ENCODE results near the gene CCDC110. TPM values are rescaled to one million over a fixed set of nuclear protein-coding genes. Genes with fewer than 3 reads are reported as not detected.

Gene CCDC110
- not detected in 2 replicates for total RNA-seq (2011; cell fraction: chromatin; rRNA removed; ENCODE audit: low replicate concordance)
- total RNA-seq (2011; cell fraction: nucleolus; rRNA removed), result not detected in 2 replicates
- total RNA-seq (2011; cell fraction: nucleoplasm; rRNA removed), result not detected in 2 replicates
- total RNA-seq (2014; rRNA removed), result not detected in 2 replicates
- total RNA-seq (2014; rRNA removed; fragmentation: Illumina TruSeq; extraction: Trizol), result 0.07 and 0.22 TPM in 2 replicates
- not detected in 2 replicates for total RNA-seq (2015; rRNA removed; fragmentation: Illumina TruSeq; extraction: Trizol)
- total RNA-seq (2021), result 0.25 TPM in 1 of 2 replicates, not detected in the other
- polyA plus RNA-seq (2011; rRNA removed), result 0.35 TPM in 1 of 2 replicates, not detected in the other
- polyA plus RNA-seq (2011; cell fraction: cytosol; rRNA removed), result 0.10 TPM in 1 of 2 replicates, not detected in the other
- polyA plus RNA-seq (2011; cell fraction: nucleus; rRNA removed), result 0.20 TPM in 1 of 2 replicates, not detected in the other
- polyA plus RNA-seq (2012), result 0.07 and 0.15 TPM in 2 replicates
- 0.16 and 0.37 TPM in 2 replicates for polyA plus RNA-seq (2014; fragmentation: Illumina TruSeq; extraction: Trizol)
- polyA plus RNA-seq (2014; fragmentation: Nextera tagmentation; extraction: Ambion mirVana), result under 1 TPM in 1 of 2 experiments, not detected in 1; 0.04 TPM
- polyA plus RNA-seq (2014; rRNA removed), result 0.04 TPM in 1 of 2 replicates, not detected in the other
- 0.15 TPM in 1 of 2 replicates, not detected in the other for polyA minus RNA-seq (2011; rRNA and poly(A)+ RNA removed)
- polyA minus RNA-seq (2011; cell fraction: cytosol; rRNA and poly(A)+ RNA removed), result not detected in 2 replicates
- 0.11 TPM in 1 of 2 replicates, not detected in the other for polyA minus RNA-seq (2011; cell fraction: nucleus; rRNA and poly(A)+ RNA removed)
- Bru-seq, nascent RNA, result percentile 28 among the genes with signal in this experiment
- BruChase-seq, experiment 1, labeled RNA remaining after a 2-hour chase, result percentile 9 among the genes with signal in this experiment
- BruChase-seq, experiment 2, labeled RNA remaining after a 6-hour chase, result percentile 17 among the genes with signal in this experiment
- long read RNA-seq, experiment 1, result 0 reads
- long read RNA-seq, experiment 2, result 0 reads
- long read RNA-seq, experiment 3, result 0 reads

DNA sequence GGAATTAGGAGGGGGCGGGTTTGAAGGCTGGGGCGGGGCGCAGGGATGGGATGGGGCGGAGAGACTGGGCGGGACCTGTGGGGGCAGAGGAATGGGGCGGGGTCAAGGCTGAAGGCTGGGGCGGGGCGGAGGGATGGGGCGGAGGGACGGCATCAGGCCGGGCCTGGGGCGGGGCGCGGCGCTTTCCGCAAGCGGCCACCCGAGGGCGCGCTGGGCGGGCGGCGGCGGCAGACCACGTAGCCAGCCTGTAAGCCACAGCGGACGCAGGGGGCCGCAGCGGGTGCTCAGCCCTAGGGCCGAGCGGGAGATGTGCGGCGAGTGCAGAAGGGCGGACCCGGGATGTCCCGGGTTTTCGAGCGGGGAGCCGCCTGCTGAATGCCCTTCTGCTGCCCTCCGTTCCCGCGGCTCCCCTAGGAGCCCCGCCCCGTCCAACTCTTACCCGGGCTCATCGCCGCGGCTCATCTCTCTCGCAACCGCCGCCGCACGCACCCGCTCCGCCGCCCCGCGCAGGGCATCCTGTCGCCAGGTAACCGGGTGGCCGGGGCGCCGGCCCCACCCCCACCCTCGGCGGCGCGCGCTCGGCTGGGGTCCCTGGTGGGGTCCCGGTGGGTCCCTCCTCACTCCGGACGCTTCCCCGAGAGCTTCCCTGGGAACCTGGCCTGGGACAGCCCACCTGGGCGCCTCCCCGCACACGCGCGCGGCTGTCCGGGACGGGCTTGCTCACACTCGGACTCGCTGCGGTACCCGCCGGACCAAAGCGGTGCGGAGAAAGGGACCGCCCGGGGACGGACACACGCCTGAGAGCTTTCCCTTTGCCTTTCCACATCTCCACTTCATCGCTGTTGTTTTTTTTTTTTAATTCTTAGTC, at the start of gene CCDC110:
Gene CCDC110, minus strand, starts transcription at position 499 of the 868 bp plus-strand sequence. Its CDS starts 50 bp downstream, at position 449.
- 1% methylated on average over 36 of the region's 93 CpGs for WGBS (ENCODE audit: insufficient coverage, low coverage, missing lambda C conversion rate)
- H3K4me1 ChIP-seq (replicated peaks in 1 of 2; ENCODE audit: control insufficient read depth in 2 of 2, insufficient read depth in 2 of 2, low read length in 2 of 2), result peaks cover 9 to 12% of the 10 kb centered on the region in 2 experiments
- DNase-seq (ENCODE audit: extremely low read depth in 1 of 4, low spot score in 3 of 4) (peak; percentile 90 to 99 (median 99)), FAIRE-seq (no peak), ATAC-seq (peak; percentile 99)
- CTCF ChIA-PET (ENCODE audit: low intra/inter-chr PET ratio), result interaction anchor here (0.7 to 2.2 kb wide), 3 partner anchors 126 to 151 kb away, joined by 3 to 9 read pairs (median 5); no protein-coding TSS in a partner anchor
- BruUV-seq (replicated peaks), result no TSS peak
- in situ Hi-C loops (cut with MboI), result no loop called here
- no peaks in the 10 kb centered on the region for H3K79me2 ChIP-seq (ENCODE audit: control insufficient read depth, insufficient read depth, low read length)
- no peaks in the 10 kb centered on the region for H3K36me3 ChIP-seq (ENCODE audit: control insufficient read depth, insufficient read depth, low read length)
- H3K9ac ChIP-seq (ENCODE audit: insufficient read depth in 1 of 2, low read depth in 2 of 2, low read length in 2 of 2), result peak within 1 kb of the TSS; percentile 56 to 91
- peaks cover 2% of the 10 kb centered on the region; the same call in 1 of the 2 replicates for H3K9me3 ChIP-seq (replicated peaks; ENCODE audit: control insufficient read depth, insufficient read depth, low read depth, low read length)
- H3K27ac ChIP-seq (ENCODE audit: extremely low read depth, low read depth, low read length), result no peak within 1 kb of the TSS; the same call in 2 of the 3 replicates
- H4K20me1 ChIP-seq (replicated peaks; ENCODE audit: control insufficient read depth, insufficient read depth, low read length), result no peaks in the 10 kb centered on the region
- POLR2A ChIA-PET, result no interaction called here
- no peaks in the 10 kb centered on the region for H3K9me1 ChIP-seq (ENCODE audit: control insufficient read depth, insufficient read depth, low read length)
- H3K4me3 ChIP-seq, result peak within 1 kb of the TSS; percentile 55
- H3K4me2 ChIP-seq (ENCODE audit: insufficient read depth, low read length), result peak within 1 kb of the TSS; percentile 99
- peak within 1 kb of the TSS; percentile 91 for H2AFZ ChIP-seq (ENCODE audit: low read depth, low read length)
- H3K27me3 ChIP-seq (ENCODE audit: control insufficient read depth in 2 of 2, insufficient read depth in 2 of 2, low read length in 2 of 2), result peaks cover 26 to 32% of the 10 kb centered on the region in 2 experiments
- intact Hi-C loops (cut with micrococcal nuclease), result loop anchor here (1.0 to 5.0 kb wide), 2 partner anchors 56 to 126 kb away; no protein-coding TSS in a partner anchor
- TF ChIP-seq, protein P1, sequence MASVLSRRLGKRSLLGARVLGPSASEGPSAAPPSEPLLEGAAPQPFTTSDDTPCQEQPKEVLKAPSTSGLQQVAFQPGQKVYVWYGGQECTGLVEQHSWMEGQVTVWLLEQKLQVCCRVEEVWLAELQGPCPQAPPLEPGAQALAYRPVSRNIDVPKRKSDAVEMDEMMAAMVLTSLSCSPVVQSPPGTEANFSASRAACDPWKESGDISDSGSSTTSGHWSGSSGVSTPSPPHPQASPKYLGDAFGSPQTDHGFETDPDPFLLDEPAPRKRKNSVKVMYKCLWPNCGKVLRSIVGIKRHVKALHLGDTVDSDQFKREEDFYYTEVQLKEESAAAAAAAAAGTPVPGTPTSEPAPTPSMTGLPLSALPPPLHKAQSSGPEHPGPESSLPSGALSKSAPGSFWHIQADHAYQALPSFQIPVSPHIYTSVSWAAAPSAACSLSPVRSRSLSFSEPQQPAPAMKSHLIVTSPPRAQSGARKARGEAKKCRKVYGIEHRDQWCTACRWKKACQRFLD (CRISPR knock-in tag; IDR thresholded peaks at IDR 0.05), result no peak
- TF ChIP-seq CREM (IDR thresholded peaks at IDR 0.05; ENCODE audit: low read depth), result peak; percentile 86
- TF ChIP-seq ZBTB1 (CRISPR knock-in tag; IDR thresholded peaks at IDR 0.05; ENCODE audit: borderline replicate concordance, low read depth), result peak; percentile 64; the same call in 1 of the 2 replicates
- TF ChIP-seq, protein P2, sequence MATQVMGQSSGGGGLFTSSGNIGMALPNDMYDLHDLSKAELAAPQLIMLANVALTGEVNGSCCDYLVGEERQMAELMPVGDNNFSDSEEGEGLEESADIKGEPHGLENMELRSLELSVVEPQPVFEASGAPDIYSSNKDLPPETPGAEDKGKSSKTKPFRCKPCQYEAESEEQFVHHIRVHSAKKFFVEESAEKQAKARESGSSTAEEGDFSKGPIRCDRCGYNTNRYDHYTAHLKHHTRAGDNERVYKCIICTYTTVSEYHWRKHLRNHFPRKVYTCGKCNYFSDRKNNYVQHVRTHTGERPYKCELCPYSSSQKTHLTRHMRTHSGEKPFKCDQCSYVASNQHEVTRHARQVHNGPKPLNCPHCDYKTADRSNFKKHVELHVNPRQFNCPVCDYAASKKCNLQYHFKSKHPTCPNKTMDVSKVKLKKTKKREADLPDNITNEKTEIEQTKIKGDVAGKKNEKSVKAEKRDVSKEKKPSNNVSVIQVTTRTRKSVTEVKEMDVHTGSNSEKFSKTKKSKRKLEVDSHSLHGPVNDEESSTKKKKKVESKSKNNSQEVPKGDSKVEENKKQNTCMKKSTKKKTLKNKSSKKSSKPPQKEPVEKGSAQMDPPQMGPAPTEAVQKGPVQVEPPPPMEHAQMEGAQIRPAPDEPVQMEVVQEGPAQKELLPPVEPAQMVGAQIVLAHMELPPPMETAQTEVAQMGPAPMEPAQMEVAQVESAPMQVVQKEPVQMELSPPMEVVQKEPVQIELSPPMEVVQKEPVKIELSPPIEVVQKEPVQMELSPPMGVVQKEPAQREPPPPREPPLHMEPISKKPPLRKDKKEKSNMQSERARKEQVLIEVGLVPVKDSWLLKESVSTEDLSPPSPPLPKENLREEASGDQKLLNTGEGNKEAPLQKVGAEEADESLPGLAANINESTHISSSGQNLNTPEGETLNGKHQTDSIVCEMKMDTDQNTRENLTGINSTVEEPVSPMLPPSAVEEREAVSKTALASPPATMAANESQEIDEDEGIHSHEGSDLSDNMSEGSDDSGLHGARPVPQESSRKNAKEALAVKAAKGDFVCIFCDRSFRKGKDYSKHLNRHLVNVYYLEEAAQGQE (IDR thresholded peaks at IDR 0.05; ENCODE audit: borderline replicate concordance), result peak; percentile 48; the same call in 1 of the 2 replicates
- TF ChIP-seq, protein P2 (CRISPR knock-in tag; IDR thresholded peaks at IDR 0.05; ENCODE audit: low read depth), result peak; percentile 31; the same call in 1 of the 2 replicates
- TF ChIP-seq CXXC5 (CRISPR knock-in tag; IDR thresholded peaks at IDR 0.05), result peak; percentile 67

Data from K562 (cell line).